ENCODE data around the gene GRAMD1C. TPM values are rescaled to one million over a fixed set of nuclear protein-coding genes. Genes with fewer than 3 reads are reported as not detected.

GRAMD1C gene
- total and polyA plus RNA-seq, 9 of the 15 experiments (the other 6 are each of a cell fraction or from before 2014, with no cell fraction given) = not detected

- in situ Hi-C loops (cut with MboI) (loop anchor here (10.0 kb wide), 1 partner anchor 66 kb away; no protein-coding TSS in a partner anchor), intact Hi-C loops (cut with micrococcal nuclease) (no loop called here)
- Histone ChIP-seq H3K36me3 (ENCODE audit: control insufficient read depth, insufficient read depth, low read length) (no peaks in the 10 kb centered on the region), H2AFZ (ENCODE audit: low read depth, low read length) (no peak overlapping the region), H3K4me3 (no peak overlapping the region), H4K20me1 (replicated peaks; ENCODE audit: control insufficient read depth, insufficient read depth, low read length) (no peaks in the 10 kb centered on the region), H3K27ac (ENCODE audit: extremely low read depth, low read depth, low read length) (no peak overlapping the region), H3K9me3 (replicated peaks; ENCODE audit: control insufficient read depth, insufficient read depth, low read depth, low read length) (no peaks in the 10 kb centered on the region), H3K4me2 (ENCODE audit: insufficient read depth, low read length) (no peak overlapping the region), H3K79me2 (ENCODE audit: control insufficient read depth, insufficient read depth, low read length) (no peaks in the 10 kb centered on the region), H3K9ac (ENCODE audit: insufficient read depth in 1 of 2, low read depth in 2 of 2, low read length in 2 of 2) (no peak overlapping the region), H3K9me1 (ENCODE audit: control insufficient read depth, insufficient read depth, low read length) (no peaks in the 10 kb centered on the region), H3K4me1 (replicated peaks in 1 of 2; ENCODE audit: control insufficient read depth in 2 of 2, insufficient read depth in 2 of 2, low read length in 2 of 2) (no peaks in the 10 kb centered on the region), H3K27me3 (ENCODE audit: control insufficient read depth in 2 of 2, insufficient read depth in 2 of 2, low read length in 2 of 2) (no peaks in the 10 kb centered on the region)
- no peak for ATAC-seq
- ChIA-PET CTCF (ENCODE audit: low intra/inter-chr PET ratio) (interaction anchor here (0.6 kb wide), 1 partner anchor 69 kb away, joined by 3 read pairs; no protein-coding TSS in a partner anchor), POLR2A (no interaction called here)
- WGBS (ENCODE audit: insufficient coverage, low coverage, missing lambda C conversion rate) = 0% methylated on average over 2 of the region's 5 CpGs
- no peak for TF ChIP-seq SRSF1 (IDR thresholded peaks at IDR 0.05; ENCODE audit: low read depth, low read length)
- TF ChIP-seq, protein P1, sequence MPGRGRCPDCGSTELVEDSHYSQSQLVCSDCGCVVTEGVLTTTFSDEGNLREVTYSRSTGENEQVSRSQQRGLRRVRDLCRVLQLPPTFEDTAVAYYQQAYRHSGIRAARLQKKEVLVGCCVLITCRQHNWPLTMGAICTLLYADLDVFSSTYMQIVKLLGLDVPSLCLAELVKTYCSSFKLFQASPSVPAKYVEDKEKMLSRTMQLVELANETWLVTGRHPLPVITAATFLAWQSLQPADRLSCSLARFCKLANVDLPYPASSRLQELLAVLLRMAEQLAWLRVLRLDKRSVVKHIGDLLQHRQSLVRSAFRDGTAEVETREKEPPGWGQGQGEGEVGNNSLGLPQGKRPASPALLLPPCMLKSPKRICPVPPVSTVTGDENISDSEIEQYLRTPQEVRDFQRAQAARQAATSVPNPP (IDR thresholded peaks at IDR 0.05; ENCODE audit: borderline replicate concordance, insufficient read depth, insufficient read length) = no peak
- no peak for TF ChIP-seq PCBP1 (IDR thresholded peaks at IDR 0.05; ENCODE audit: low read depth, low read length, poor library complexity, severe bottlenecking)
- TF ChIP-seq MNT (conservative IDR thresholded peaks at IDR 0.05) = no peak
- no peak for TF ChIP-seq THRAP3 (IDR thresholded peaks at IDR 0.05; ENCODE audit: borderline replicate concordance)
- TF ChIP-seq POLR2A (conservative IDR thresholded peaks at IDR 0.05) = no peak
- no peak for TF ChIP-seq SIRT6 (IDR thresholded peaks at IDR 0.05; ENCODE audit: low read depth, low read length)
- no peak for TF ChIP-seq TBP (optimal IDR thresholded peaks at IDR 0.05; ENCODE audit: low read depth, low read length)
- TF ChIP-seq, protein P2, sequence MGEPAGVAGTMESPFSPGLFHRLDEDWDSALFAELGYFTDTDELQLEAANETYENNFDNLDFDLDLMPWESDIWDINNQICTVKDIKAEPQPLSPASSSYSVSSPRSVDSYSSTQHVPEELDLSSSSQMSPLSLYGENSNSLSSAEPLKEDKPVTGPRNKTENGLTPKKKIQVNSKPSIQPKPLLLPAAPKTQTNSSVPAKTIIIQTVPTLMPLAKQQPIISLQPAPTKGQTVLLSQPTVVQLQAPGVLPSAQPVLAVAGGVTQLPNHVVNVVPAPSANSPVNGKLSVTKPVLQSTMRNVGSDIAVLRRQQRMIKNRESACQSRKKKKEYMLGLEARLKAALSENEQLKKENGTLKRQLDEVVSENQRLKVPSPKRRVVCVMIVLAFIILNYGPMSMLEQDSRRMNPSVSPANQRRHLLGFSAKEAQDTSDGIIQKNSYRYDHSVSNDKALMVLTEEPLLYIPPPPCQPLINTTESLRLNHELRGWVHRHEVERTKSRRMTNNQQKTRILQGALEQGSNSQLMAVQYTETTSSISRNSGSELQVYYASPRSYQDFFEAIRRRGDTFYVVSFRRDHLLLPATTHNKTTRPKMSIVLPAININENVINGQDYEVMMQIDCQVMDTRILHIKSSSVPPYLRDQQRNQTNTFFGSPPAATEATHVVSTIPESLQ (CRISPR knock-in tag; IDR thresholded peaks at IDR 0.05) = no peak
- no peak for TF ChIP-seq POU5F1 (IDR thresholded peaks at IDR 0.05; ENCODE audit: borderline replicate concordance, low read depth, low read length, partially characterized antibody)
- TF ChIP-seq NKRF (IDR thresholded peaks at IDR 0.05; ENCODE audit: borderline replicate concordance) = no peak
- no peak for TF ChIP-seq ZNF140 (CRISPR knock-in tag; IDR thresholded peaks at IDR 0.05)
- no peak for TF ChIP-seq CCNT2 (IDR thresholded peaks at IDR 0.05; ENCODE audit: borderline replicate concordance, extremely low read depth, insufficient read length, low read depth, low read length)
- TF ChIP-seq NONO (IDR thresholded peaks at IDR 0.05; ENCODE audit: low read depth in 2 of 2, low read length in 1 of 2) = no peak
- no peak for FAIRE-seq
- BruUV-seq (replicated peaks) = no TSS peak
- no peak for DNase-seq (ENCODE audit: extremely low read depth in 1 of 4, low spot score in 3 of 4)
Measured at GRCh38 chr3:113910966-113911365, 72.4 kb downstream of the GRAMD1C start.
